GM18867 (cell line): ENCODE results near the gene COX14.
"Not testable (repeated sequence)": the region's sequence is repeated elsewhere in the genome, so short reads cannot be mapped to it uniquely, and the experiment has no call there.

Experiments used
- ATAC-seq: cut with Tn5 transposase; IDR thresholded peaks from one replicate; pipeline ENCODE4 v1.9.1; 2021; ENCODE audit warnings: mild to moderate bottlenecking, moderate library complexity; ENCODE audit not compliant: unreplicated experiment

Gene COX14

DNA sequence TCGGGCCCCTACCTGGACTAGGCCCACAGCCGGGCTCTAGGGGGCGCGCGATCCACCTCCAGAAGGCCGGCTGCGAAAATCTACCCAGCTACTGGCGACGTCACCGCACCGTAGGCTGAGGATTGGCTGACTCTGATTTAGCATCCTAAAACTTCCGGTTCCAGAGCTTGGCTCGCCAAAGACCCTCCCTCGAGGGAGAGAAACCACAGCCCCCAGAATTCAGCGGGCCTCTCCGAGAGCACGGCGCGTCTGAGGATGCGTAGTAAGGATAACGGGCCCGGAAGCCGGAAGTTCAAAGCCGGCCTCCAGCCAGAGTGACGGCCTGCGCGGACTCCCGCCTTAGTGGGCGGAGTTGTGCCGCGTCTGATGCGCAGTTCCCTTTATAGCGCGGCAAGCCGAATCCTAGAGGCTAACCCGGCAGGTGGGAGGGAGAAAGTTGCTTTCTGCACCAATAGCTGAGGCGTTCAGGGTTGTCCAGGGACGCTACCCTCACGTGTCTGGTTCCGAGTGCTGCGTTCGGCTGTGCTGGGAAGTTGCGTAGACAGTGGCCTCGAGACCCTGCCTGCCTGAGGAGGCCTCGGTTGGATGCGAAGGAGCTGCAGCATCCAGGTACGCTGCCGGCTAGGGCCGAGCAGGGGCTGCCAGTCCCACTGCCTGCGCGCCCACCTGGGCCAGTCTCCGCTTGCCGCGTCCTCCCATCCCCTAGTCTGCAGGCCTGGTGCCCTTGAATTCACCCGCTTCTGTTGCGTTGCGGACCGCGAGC, at the start of gene COX14:
Gene COX14, plus strand, starts transcription at position 544 of the 763 bp plus-strand sequence. CDS start 7,808 bp downstream, outside the sequence.
- ATAC-seq = peak; percentile 80

DNA sequence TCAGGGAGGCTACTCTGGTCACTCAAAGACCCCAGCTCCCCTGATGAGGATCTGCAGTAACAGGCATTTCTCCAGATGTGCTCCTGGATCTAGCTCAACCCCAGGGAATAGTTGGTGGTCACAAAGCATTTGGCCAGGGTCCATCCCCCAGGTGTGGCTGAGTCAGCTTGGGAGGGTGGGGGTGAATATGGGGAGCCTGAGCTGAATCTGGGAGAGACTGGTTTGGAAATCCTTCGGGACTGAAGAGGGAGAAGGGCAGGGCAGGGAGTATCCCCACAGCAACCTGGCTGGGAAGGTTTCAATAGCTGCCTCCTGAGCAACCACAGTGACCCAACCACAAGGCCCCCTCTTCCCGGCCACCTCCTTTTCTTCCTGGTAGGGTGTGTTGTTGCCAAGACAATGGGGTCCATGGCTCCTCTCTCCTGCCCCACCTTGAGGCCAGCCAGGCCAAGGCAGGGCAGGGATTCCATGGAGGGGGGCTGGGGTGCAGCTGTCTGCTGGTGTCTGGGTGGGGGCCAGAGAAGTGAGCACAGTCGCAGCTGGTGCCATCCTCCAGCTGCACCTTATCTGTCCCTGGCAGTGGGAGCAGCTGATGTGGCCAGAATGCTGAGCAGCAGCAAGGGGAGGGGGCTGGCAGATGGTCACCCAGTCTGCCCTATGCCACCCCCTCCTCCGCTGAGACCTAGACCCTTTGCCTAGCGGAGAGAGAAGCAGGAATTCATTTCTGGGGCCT, 49.1 kb upstream of the COX14 start:
- ATAC-seq = no peak

DNA sequence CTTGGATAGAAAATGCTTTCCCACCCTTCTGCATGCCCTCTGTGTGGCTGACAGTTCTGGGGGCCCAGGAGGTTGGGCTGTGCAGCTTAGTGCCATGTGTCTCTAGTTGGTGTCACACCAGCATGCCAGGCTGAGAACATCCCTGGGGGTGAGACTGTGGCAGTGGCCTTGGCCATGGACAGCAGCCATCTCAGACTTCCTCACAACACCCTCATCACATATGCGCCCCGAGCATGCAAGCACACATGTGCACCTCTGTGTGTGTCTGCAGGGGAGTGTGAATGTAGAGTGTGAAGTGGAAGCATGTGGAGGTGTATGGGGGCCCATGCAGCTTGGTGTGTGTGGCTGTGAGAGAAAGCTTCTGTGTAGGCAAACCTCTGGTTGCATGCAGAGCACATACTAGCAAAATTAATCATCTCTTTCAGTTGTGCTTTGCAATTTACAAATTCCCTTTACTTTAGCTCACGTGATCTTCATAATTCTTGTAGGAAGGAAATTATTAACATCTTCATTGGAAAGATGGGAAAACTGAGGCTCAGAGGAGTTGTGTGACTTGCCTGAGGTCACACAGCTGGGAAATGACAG, 46.2 kb upstream of the COX14 start:
- ATAC-seq = no peak

DNA sequence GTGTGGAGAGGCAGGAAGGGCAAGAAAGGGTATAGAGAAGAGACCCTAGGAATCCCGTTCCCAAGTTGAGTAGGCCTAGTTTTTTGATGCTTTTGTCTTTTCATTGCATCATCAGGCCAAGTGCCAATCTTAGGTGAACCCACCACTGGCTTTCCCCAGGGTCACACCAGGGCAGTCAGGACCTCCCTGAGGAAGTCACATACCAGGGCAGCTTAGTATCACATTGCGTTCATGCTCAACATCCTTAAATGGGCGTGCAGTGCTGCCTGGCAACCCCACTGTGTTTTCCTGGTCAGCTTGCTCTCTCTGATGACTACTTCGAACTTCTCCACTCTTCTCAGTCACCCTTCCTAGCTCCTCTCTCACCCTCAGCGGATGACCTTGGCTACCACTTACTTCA, 45.6 kb upstream of the COX14 start:
- no peak for ATAC-seq

DNA sequence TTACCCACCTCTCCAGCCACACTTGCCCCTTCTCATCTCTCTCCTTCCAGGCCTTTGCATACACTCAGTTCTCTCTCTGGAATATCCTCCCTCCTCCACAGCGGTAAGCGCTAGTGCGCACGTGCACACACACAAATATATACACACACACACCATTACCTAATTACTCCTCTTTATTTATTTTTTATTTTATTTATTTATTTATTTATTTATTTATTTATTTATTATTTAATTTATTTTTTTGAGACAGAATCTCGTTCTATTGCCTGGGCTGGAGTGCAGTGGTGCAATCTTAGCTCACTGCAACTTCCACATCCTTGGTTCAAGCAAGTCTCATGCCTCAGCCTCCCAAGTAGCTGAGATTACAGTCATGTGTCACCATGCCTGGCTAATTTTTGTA, 43.0 kb upstream of the COX14 start:
- no peak for ATAC-seq

DNA sequence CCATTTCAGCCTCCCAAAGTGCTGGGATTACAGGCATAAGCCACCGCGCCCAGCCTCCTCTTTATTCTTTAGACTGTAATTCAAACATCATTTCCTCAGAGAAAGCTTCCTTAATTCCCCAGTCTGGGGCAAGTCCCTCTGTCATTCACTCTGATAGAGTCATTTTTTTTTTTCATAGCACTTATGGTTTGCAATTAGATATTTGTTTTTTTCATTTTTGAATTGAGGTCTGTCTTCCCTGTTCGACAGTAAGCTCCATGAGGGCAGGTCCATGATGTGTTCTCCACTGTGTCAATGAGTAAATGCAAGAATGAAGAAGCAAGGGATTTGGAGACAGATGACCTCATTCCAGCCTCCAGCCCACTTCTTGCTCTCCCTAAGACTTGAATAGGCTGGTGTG, 42.5 kb upstream of the COX14 start:
- no peak for ATAC-seq

DNA sequence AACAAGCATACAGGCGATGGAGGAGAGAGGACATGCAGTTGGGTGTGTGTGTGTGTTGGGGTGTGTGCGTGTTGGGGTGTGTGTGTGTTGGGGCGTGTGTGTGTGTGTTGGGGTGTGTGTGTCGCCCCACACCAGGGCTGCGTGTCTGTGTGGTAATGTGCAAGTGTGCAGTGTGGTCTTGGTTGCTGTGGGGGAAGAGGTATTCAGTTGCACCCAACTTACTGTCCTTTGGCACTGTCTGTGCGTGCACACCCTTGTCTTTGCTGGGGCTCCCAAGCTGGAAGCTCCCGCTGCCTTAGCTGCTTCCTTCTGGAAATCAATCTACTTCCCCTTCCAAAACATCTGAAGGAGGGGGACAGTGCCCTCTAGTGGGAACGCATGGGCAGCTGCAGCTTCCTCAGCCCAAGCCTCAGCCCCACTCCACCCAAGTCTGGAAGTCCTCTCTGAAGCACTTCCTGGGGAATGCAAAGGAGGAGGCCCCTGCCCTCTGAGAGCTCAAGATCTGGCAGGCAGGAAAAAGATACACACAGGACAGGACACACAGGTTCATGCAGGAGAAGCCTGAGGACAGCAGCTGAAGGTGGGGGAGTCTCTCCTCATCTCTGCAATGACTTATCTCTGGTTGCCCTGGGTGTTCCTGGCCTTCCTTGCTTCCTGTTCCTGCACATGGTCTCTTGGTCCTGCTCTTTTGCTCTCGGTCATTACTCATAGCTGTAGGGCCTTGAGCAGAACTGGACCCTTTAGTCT, 41.5 kb upstream of the COX14 start:
- ATAC-seq = no peak

DNA sequence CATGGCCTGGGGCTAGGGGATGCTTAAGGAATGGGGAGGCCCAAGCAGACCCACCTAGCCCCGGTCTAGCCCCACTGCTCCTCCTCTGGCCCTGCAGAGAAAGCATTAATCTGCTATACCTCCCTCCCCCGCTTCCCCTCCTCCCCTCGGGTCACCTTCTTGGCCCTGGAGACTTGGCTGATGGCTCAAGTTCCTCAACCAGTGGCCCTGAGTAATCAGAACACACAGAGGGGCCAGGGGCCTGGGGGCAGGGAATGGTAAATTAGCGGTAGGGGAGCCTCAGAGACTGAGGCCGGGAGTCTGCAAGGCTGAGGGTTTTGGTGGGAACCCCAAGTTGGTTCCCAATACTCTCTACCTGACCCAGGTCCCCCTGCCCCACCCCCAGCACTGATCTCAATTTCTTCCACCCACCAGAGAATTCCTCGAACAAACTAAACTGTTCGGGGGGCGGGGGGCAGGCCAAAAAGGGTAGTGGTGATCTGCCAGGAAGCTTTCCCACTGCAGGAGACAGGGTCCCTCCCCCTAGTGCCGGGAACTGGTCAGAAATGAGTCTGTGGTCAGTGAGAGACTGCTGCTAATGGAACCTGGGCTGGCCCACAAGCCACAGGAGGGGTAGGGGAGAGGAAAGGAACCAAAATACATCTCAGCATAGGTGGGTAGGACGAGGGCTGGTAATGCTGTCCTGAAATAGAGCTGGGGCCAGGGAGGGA, 39.7 kb upstream of the COX14 start:
- ATAC-seq = no peak

DNA sequence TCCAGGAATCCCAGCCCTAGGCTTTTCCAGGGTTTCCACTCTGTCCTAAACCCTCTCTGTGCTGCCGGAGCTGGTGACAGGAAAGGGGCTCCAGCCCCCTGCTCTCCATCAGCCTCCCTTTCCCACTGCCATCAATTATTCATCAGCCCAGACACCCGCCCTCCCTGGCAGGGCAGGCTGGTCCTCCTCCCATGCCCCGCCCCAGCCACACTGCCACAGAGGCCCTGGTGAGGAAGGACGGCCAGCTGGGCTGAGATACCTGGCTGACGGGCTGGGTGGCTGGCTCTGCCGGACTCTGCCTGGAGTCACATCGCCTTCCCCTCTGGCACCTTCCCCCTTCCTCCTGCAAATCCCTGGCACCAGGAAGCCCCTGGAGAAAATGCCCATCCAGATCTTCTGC, 38.8 kb upstream of the COX14 start:
- no peak for ATAC-seq

DNA sequence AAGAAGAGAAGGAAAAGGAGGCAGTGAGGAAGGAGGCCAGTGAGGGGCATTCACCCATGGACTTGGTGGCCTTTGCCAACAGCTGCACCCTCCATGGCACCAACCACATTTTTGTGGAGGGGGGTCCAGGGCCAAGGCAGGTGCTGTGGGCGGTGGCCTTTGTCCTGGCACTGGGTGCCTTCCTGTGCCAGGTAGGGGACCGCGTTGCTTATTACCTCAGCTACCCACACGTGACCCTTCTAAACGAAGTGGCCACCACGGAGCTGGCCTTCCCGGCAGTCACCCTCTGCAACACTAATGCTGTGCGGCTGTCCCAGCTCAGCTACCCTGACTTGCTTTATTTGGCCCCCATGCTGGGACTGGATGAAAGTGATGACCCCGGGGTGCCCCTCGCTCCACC, 38.3 kb upstream of the COX14 start:
- no peak for ATAC-seq

DNA sequence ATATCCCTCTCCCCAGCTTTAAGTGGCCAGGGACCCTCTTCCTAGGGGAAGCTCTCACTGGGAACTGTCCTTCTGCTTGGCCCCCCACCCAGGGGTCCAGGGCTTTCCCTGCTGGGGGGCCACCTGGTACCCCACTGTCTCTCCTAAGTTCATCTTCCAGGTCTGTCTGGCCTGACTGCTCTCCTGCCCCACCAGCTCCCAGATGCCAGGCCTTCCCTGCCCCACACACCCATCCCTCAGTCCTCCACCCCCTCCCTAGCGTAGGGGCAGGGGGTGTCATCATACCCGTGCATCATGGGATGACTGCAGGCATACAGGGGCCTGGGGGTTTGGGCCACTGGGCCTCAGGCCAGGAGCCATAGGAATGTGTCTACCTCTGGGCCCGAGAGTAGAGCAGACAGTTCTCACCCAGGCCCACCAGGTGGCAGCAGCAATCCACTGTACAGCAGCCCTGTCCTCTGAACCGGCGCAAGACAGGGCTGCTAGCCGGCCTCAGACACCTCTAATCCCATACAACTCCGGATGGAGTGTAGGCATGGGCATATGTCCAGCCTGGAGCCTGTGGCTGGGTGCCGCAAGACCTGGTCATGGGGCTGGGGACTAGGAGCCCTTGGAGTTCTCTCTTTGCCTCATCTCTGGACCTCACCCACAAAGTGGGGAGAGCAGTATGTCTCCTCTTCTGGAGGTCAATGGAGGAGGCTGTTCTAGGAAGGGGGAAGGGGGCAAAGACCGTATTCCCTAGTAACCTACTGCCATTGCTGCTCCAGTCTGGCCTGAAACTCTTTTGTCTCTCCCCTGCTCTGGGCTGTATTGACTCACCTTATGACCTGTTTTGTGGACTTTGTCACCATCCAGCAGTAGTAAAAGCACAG, 36.9 kb upstream of the COX14 start:
- peak; percentile 71 for ATAC-seq

DNA sequence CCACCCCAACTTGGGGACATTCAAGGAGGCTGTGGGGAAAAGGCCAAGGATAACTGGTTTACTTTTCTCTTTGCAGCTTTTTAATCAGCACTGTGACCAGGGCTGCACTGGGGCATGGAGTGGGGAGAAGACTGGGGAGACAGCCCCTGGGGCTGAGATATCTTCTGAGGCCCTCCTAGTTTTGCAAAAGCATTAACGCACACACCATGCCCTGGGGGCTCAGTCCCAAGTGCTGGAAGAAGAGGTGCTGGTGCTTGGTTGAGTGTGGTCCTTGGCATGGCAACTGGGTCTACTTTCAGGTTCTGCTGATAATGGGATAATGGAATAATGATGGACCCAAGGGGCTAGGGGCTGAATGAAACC, 36.2 kb upstream of the COX14 start:
- ATAC-seq = no peak

DNA sequence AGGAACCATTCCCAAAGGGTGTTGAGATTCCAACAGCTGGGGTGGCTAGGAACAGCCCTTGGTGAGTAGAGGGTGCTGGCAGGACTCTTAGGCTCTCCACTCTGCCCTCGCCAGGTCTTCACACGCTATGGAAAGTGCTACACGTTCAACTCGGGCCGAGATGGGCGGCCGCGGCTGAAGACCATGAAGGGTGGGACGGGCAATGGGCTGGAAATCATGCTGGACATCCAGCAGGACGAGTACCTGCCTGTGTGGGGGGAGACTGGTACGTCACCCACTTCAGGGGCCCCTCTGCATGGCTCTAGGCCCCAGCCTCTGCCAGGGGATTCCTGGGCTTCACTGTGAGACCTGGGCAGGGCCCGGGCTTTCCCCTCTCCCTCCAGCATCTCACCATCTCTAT, 34.9 kb upstream of the COX14 start:
- no peak for ATAC-seq

DNA sequence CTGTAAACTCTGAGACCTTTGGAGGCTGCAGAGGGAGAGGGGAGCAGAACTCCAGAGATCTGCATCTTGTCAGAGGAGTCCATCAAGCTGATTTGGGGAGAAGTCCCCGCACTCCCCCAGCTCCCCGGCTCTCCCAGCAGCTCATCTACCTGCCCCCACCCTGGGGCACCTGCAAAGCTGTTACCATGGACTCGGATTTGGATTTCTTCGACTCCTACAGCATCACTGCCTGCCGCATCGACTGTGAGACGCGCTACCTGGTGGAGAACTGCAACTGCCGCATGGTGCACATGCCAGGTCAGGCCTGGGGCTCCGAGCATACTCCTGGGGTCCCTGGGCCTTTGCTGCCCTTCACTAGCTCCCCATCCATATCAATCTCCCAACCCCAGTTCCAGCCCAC, 33.8 kb upstream of the COX14 start:
- no peak for ATAC-seq

DNA sequence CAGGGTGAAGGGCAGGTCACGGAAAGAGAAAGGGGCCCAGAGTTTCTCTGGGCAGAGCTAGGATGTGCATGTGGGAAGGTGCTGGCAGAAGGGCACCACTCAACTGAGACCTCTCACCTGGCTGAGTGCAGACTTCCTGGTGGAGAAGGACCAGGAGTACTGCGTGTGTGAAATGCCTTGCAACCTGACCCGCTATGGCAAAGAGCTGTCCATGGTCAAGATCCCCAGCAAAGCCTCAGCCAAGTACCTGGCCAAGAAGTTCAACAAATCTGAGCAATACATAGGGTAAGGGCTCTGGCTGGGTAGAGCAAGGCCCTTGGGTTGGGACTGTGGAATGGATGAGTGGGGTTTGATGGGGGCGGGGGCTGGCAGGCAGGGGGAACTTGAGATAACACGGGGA, 32.3 kb upstream of the COX14 start:
- no peak for ATAC-seq

DNA sequence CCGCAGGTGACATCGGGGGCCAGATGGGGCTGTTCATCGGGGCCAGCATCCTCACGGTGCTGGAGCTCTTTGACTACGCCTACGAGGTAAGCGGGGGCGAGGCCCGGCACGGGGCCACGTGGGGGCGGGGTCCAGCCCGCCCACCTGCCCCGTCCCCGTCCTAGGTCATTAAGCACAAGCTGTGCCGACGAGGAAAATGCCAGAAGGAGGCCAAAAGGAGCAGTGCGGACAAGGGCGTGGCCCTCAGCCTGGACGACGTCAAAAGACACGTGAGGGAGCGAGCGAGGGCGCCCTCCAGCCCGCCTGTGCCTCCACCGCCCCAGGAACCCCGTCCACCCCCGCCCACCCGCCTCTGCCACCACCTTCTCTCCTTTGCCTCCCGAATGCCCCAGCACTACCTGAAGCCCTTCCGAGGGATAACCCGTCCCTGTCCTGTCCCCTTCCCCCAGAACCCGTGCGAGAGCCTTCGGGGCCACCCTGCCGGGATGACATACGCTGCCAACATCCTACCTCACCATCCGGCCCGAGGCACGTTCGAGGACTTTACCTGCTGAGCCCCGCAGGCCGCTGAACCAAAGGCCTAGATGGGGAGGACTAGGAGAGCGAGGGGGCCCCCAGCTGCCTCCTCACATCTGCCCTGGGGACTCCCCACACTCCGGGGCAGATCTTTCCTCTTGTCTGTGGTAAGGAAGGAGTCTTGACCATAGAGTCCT, 30.8 kb upstream of the COX14 start:
- ATAC-seq = no peak

DNA sequence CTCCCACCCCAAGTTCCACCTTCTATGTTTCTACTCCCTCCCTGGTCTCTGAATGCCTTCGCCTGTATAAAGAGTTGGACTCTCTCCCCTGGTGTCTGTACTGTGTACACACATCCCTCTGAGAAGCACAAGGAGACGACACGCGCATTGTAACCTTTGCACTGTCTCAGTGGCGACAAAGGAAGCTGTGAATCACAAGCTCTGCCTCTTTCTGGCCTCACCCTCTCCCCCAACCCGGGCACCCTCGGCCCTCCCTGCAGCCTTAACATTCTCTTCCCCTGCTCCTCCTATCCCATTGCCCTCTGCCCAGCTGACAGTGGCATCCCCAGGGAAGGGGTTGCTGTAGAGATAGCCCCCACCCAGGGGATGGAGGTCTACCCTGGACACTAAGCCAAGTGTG, 29.4 kb upstream of the COX14 start:
- no peak for ATAC-seq

DNA sequence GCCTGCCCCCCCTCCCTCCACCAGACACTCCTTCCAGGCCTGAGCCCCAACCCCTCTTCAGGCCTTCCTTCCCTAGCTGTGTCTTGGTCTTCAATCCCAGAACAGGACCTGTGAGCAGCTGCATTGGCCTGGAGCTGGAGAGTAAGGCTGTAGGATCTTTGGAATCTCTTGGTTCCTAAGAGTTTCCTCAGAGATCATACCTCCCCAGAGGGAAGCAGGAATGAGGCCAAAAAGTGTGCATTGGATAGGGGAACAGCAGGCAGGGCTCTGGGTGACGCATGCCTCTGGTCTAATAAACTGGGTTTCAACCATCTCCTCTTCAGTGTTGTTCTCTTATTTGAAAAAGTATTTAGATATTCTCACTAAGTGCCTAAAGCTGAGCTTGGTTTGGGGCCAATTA, 28.7 kb upstream of the COX14 start:
- ATAC-seq = no peak

DNA sequence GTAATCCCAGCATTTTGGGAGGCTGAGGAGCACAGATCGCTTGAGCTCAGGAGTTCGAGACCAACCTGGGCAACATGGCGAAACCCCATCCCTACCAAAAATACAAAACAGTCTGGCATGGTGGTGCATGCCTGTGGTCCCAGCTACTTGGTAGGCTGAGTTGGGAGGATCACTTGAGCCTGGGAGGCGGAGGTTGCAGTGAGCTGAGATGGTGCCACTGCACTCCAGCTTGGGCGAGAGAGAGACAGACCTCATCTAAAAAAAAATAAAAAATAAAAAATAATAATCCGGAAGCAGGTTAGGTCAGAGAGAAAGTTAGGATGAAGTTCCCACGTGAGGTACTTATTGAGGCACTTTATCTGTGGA, 27.6 kb upstream of the COX14 start:
- not testable (repeated sequence) for ATAC-seq
